NB4 (cell line): ENCODE results near the gene STAG1.

Experiments used
- DNase-seq: peaks from one replicate; pipeline ENCODE4 v3.0.0; 2010; ENCODE audit warnings: low read depth
- H3K4me3 ChIP-seq: one replicate; pipeline ENCODE4 v1.5.1; 2011; ENCODE audit warnings: mild to moderate bottlenecking, low read depth, low read length, moderate library complexity
- CTCF ChIP-seq: IDR thresholded peaks from one replicate; pipeline ENCODE4 v1.5.1; 2012; ENCODE audit warnings: low read depth, low read length
- MAX ChIP-seq: IDR thresholded peaks from 2 replicates; pipeline ENCODE4 v1.6.1; 2011; ENCODE audit warnings: low read depth, low read length
- MYC ChIP-seq: IDR thresholded peaks from 2 replicates; pipeline ENCODE4 v1.6.1; 2011; ENCODE audit warnings: low read depth, low read length
- POLR2A ChIP-seq: IDR thresholded peaks from 2 replicates; pipeline ENCODE4 v1.6.1; 2011; ENCODE audit warnings: mild to moderate bottlenecking; ENCODE audit not compliant: insufficient read length; ENCODE audit errors: extremely low read depth

The STAG1 gene

GRCh38 chr3:136758160-136759102 is 6.3 kb upstream of the STAG1 start:
- peak overlapping the region; percentile 61 for H3K4me3 ChIP-seq
- DNase-seq, result peak; percentile 77
- TF ChIP-seq CTCF (peak; percentile 43), MYC (0 out of 2 replicates have a peak, but pooled peaks have one; percentile 18)

- H3K4me3 ChIP-seq, result no peak overlapping the region
- no peak for DNase-seq
- TF ChIP-seq MYC (no peak), MAX (no peak), POLR2A (no peak)
These were observed 3.0 kb upstream of the STAG1 start for GRCh38 chr3:136755192-136755591.

GRCh38 chr3:136753326-136753939 is 1.3 kb upstream of the STAG1 start:
- TF ChIP-seq POLR2A (no peak), MYC (peak; percentile 3; the same call in 1 of the 2 replicates), CTCF (no peak)
- DNase-seq, result peak; percentile 52
- H3K4me3 ChIP-seq, result peak overlapping the region; percentile 90

- H3K4me3 ChIP-seq, result peak overlapping the region; percentile 90
- TF ChIP-seq POLR2A, result peak; percentile 81
- peak; percentile 85 for TF ChIP-seq MAX
- peak; percentile 93 for TF ChIP-seq MYC
- no peak for TF ChIP-seq CTCF
These were observed 496 bp upstream of the STAG1 start for GRCh38 chr3:136752422-136753325.

GRCh38 chr3:136751316-136752171 is 634 bp downstream of the STAG1 start:
- peak; percentile 91 for DNase-seq
- TF ChIP-seq MAX, result peak; percentile 66
- TF ChIP-seq CTCF, result no peak
- TF ChIP-seq POLR2A, result no peak
- TF ChIP-seq MYC, result peak; percentile 84
- peak overlapping the region; percentile 81 for H3K4me3 ChIP-seq

More at GRCh38 chr3:136752422-136753325, 496 bp upstream of the STAG1 start:
- DNase-seq, result peak; percentile 98
